ENCODE results near the gene KCNH2. TPM values are rescaled to one million over a fixed set of nuclear protein-coding genes. Genes with fewer than 3 reads are reported as not detected.

The KCNH2 gene
- total and polyA plus RNA-seq, 10 of the 15 experiments (the other 5 are each of a cell fraction or from before 2014, with no cell fraction given): 0.04 to 0.24 (median 0.17) TPM; not detected in 6

DNA sequence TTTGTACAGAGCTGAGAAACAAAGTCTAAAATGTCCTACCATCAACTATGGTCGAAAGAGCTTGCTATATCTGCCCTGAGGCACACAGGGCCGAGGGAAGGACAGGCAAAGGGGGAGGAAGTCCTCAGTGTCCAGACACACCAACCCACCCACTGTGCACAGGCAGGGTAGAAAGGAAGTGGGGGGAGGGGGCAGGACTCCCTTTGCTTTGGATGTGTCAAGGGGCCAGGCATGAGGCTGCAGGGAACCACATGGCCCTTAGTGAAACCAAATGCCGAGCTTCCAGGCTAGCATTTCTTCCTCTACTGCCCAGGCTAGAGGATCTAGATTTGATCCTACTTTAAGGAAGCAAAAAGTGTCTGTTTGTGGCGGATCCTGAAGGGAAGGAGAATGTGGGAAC is 28.6 kb downstream of the KCNH2 start:
- CTCF ChIA-PET: no interaction called here

More for the DNA sequence above, 28.6 kb downstream of the KCNH2 start:
- in situ Hi-C loops (cut with MboI): no loop called here
- H3K36me3 ChIP-seq (ENCODE audit: control insufficient read depth in 2 of 2, insufficient read depth in 2 of 2, low read length in 1 of 2): no peaks in the 10 kb centered on the region
- FAIRE-seq (no peak), ATAC-seq (no peak), DNase-seq (ENCODE audit: low read depth, low spot score) (no peak)
- TF ChIP-seq TBL1XR1 (IDR thresholded peaks at IDR 0.05; ENCODE audit: low read depth, low read length): no peak
- no peak for TF ChIP-seq RAD51 (IDR thresholded peaks at IDR 0.05)
- no peak for TF ChIP-seq CHD1 (IDR thresholded peaks at IDR 0.05; ENCODE audit: low read depth, low read length)
- TF ChIP-seq, protein P1, sequence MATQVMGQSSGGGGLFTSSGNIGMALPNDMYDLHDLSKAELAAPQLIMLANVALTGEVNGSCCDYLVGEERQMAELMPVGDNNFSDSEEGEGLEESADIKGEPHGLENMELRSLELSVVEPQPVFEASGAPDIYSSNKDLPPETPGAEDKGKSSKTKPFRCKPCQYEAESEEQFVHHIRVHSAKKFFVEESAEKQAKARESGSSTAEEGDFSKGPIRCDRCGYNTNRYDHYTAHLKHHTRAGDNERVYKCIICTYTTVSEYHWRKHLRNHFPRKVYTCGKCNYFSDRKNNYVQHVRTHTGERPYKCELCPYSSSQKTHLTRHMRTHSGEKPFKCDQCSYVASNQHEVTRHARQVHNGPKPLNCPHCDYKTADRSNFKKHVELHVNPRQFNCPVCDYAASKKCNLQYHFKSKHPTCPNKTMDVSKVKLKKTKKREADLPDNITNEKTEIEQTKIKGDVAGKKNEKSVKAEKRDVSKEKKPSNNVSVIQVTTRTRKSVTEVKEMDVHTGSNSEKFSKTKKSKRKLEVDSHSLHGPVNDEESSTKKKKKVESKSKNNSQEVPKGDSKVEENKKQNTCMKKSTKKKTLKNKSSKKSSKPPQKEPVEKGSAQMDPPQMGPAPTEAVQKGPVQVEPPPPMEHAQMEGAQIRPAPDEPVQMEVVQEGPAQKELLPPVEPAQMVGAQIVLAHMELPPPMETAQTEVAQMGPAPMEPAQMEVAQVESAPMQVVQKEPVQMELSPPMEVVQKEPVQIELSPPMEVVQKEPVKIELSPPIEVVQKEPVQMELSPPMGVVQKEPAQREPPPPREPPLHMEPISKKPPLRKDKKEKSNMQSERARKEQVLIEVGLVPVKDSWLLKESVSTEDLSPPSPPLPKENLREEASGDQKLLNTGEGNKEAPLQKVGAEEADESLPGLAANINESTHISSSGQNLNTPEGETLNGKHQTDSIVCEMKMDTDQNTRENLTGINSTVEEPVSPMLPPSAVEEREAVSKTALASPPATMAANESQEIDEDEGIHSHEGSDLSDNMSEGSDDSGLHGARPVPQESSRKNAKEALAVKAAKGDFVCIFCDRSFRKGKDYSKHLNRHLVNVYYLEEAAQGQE (IDR thresholded peaks at IDR 0.05; ENCODE audit: low read depth, low read length): no peak
- TF ChIP-seq HDAC2 (IDR thresholded peaks at IDR 0.05): no peak
- no peak for TF ChIP-seq SMAD5 (IDR thresholded peaks at IDR 0.05; ENCODE audit: low read depth)
- no peak for TF ChIP-seq PAX5 (IDR thresholded peaks at IDR 0.05; ENCODE audit: borderline replicate concordance, low read depth, low read length)
- TF ChIP-seq HDGF (IDR thresholded peaks at IDR 0.05): no peak
- no peak for TF ChIP-seq CBFB (IDR thresholded peaks at IDR 0.05; ENCODE audit: low read depth)
- no peak for TF ChIP-seq BRCA1 (IDR thresholded peaks at IDR 0.05; ENCODE audit: low read depth, low read length)
- no peak for TF ChIP-seq POU2F2 (IDR thresholded peaks at IDR 0.05; ENCODE audit: borderline replicate concordance, low read depth, low read length)
- TF ChIP-seq ZNF384 (IDR thresholded peaks at IDR 0.05; ENCODE audit: borderline replicate concordance, low read depth, low read length): no peak
- no peaks in the 10 kb centered on the region for H3K9me3 ChIP-seq (replicated peaks; ENCODE audit: control insufficient read depth, insufficient read depth, low read length)
- ChIA-PET RAD21 (ENCODE audit: unreplicated experiment) (no interaction called here), SMC1A (ENCODE audit: uncharacterized antibody, unreplicated experiment) (no interaction called here), POLR2A (no interaction called here)
- no peaks in the 10 kb centered on the region for H4K20me1 ChIP-seq (ENCODE audit: control insufficient read depth, insufficient read depth)
- H3K4me3 ChIP-seq: no peak overlapping the region
- no TSS peak for BruUV-seq (replicated peaks)
- H3K27me3 ChIP-seq (replicated peaks in 1 of 2; ENCODE audit: control insufficient read depth in 2 of 2, insufficient read depth in 2 of 2, low read length in 1 of 2): peaks cover 0 to 2% of the 10 kb centered on the region in 2 experiments; a peak in 2 of 4 replicates
- intact Hi-C loops (cut with micrococcal nuclease; ENCODE audit: unreplicated experiment): no loop called here
- WGBS (ENCODE audit: insufficient coverage, insufficient replicate concordance, low lambda C conversion rate, missing lambda C conversion rate): 12% methylated on average over 4 of the region's 4 CpGs
- H3K79me2 ChIP-seq (ENCODE audit: control insufficient read depth, insufficient read depth, low read length): no peaks in the 10 kb centered on the region
- H3K4me1 ChIP-seq (ENCODE audit: control insufficient read depth, insufficient read depth, low read length): no peaks in the 10 kb centered on the region
- no peak overlapping the region for H3K27ac ChIP-seq (ENCODE audit: control insufficient read depth, insufficient read depth)
- no peak overlapping the region for H2AFZ ChIP-seq (ENCODE audit: control insufficient read depth, low read depth, low read length)
- no peak overlapping the region for H3K9ac ChIP-seq (ENCODE audit: control insufficient read depth, insufficient read depth, low read length)
- H3K4me2 ChIP-seq (ENCODE audit: control insufficient read depth, insufficient read depth): no peak overlapping the region
